Esophagus muscularis mucosa (tissue), 4 donors: ENCODE data around the gene MPO. TPM values are rescaled to one million over a fixed set of nuclear protein-coding genes. Genes with fewer than 3 reads are reported as not detected.

Experiments used
- DNase-seq: peaks from one replicate; pipeline ENCODE4 v3.0.0-alpha.2; 2017; ENCODE audit errors: extremely low spot score
- H3K27ac ChIP-seq, 4 donors: fragments of 200-600 bp; sonication (generic); replicated peaks in 1 of 4; 1 replicate in 3 of 4; 2 replicates in 1 of 4; pipeline ENCODE4 v1.5.1; 2016 to 2019; ENCODE audit warnings: mild to moderate bottlenecking in 1 of 4
- H3K27me3 ChIP-seq, 4 donors: fragments of 200-600 bp; sonication (generic); one replicate each; pipeline versions ENCODE4 v1.5.1 to v1.6.0; 2016 to 2019
- H3K36me3 ChIP-seq, 4 donors: fragments of 200-600 bp; sonication (generic); one replicate each; pipeline ENCODE4 v1.5.1; 2016 to 2019
- H3K4me1 ChIP-seq, 4 donors: fragments of 200-600 bp; sonication (generic); one replicate each; pipeline ENCODE4 v1.5.1; 2016 to 2019
- H3K4me3 ChIP-seq, 4 donors: fragments of 200-600 bp; sonication (generic); 1 replicate in 2 of 4; 2 replicates in 2 of 4; pipeline ENCODE4 v1.5.1; 2016 to 2019; ENCODE audit warnings: mild to moderate bottlenecking in 4 of 4, moderate library complexity in 1 of 4
- H3K9me3 ChIP-seq, 4 donors: fragments of 200-600 bp; sonication (generic); 1 replicate in 3 of 4; 2 replicates in 1 of 4; pipeline ENCODE4 v1.5.1; 2016 to 2019
- EP300 ChIP-seq: sonication (generic); formaldehyde crosslinking; IDR thresholded peaks from one replicate; pipeline ENCODE4 v1.6.1; 2017; ENCODE audit warnings: antibody characterized with exemption
- POLR2A ChIP-seq: fragments of 450-650 bp; IDR thresholded peaks from one replicate; pipeline ENCODE4 v1.6.1; 2017; ENCODE audit warnings: antibody characterized with exemption, moderate library complexity, mild to moderate bottlenecking, low read depth
- POLR2AphosphoS5 ChIP-seq, 2 donors: sonication (generic); formaldehyde crosslinking; IDR thresholded peaks; one replicate each; pipeline ENCODE4 v1.6.1; 2017; ENCODE audit warnings: antibody characterized with exemption in 2 of 2
- WGBS: methylation state at CpG from one replicate; pipeline ENCODE4 v1.1.5; 2018; 5-methylcytosine and 5-hydroxymethylcytosine counted together
- intact Hi-C: fragments of 100-400 bp; cut with DNase I; formaldehyde crosslinking; loops from one replicate; pipeline ENCODE4 v1.15.1; 2023
- total RNA-seq, 4 donors: library from RNA; depleted of rRNA; stranded (reverse); fragments of >200 nt; gene quantifications; one replicate each; pipeline versions ENCODE4 v1.1.0 to v1.2.1, GENCODE V29; 2016
- TF ChIP-seq, protein P1 (sequence below), 3 experiments: fragments of 200-600 bp in 2 of 3; fragments of 450-650 bp in 1 of 3; sonication (generic) in 2 of 3; IDR thresholded peaks; one replicate each; pipeline ENCODE4 v1.5.1; 2017 to 2019; ENCODE audit warnings: antibody characterized with exemption in 3 of 3, mild to moderate bottlenecking in 2 of 3, moderate library complexity in 1 of 3

The MPO gene
- total RNA-seq, 4 donors from 2014 or later = 0.23 to 0.66 TPM; not detected in 2

DNA sequence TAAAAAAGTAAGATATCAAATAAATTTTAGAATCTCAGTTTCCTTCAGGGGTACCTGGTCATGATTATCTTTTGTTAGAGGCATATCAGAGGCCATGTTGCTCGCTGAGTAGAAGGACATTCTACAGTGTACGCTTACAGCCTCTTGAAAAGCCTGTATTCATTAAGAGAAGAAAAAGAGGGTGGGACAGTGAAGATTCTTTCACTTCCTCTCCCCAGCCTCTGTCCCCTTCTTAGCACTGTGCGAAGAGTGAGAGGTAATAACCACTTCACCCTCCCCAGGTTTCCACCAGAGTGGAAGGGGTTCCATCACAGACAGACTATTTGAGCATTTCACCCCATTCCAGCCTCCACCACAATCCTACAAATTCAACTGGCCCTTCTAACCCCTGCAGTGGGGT, 47.2 kb downstream of the MPO start:
- no peaks in the 10 kb centered on the region for H3K4me1 ChIP-seq
- no peaks in the 10 kb centered on the region for H3K36me3 ChIP-seq
- DNase-seq = no peak
- intact Hi-C loops = no loop called here
- TF ChIP-seq POLR2AphosphoS5 (IDR thresholded peaks at IDR 0.05) (no peak), POLR2A (no peak), EP300 (no peak)
- TF ChIP-seq, protein P1, sequence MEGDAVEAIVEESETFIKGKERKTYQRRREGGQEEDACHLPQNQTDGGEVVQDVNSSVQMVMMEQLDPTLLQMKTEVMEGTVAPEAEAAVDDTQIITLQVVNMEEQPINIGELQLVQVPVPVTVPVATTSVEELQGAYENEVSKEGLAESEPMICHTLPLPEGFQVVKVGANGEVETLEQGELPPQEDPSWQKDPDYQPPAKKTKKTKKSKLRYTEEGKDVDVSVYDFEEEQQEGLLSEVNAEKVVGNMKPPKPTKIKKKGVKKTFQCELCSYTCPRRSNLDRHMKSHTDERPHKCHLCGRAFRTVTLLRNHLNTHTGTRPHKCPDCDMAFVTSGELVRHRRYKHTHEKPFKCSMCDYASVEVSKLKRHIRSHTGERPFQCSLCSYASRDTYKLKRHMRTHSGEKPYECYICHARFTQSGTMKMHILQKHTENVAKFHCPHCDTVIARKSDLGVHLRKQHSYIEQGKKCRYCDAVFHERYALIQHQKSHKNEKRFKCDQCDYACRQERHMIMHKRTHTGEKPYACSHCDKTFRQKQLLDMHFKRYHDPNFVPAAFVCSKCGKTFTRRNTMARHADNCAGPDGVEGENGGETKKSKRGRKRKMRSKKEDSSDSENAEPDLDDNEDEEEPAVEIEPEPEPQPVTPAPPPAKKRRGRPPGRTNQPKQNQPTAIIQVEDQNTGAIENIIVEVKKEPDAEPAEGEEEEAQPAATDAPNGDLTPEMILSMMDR (IDR thresholded peaks at IDR 0.05) = no peak
- no peaks in the 10 kb centered on the region for H3K9me3 ChIP-seq
- peaks cover 0 to 52% (median 3%) of the 10 kb centered on the region in 4 donors for H3K27me3 ChIP-seq
- H3K27ac ChIP-seq = no peak overlapping the region
- no peak overlapping the region for H3K4me3 ChIP-seq
- WGBS = 72% methylated on average over 3 of the region's 3 CpGs

DNA sequence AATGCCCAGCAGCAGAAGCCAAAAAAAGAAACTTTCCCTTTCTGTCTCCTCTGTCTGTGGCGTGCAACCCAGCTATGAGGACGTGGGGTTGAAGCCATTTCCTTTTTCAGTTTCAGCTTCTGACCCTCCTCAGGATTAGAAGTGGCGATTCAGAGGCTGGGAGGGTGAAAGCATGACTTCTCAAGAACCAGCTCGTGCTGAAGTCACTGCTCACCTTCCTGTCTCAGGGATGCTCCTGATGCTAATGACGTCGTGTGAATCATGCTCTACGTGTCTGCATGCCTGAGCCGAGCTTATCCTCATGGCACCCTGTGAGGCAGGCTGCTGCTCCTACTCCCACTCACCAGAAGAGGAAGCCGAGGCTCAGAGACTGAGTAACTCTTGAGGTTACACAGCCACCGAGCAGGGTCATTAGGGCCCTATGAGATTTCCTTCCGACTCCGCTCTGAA, 48.0 kb downstream of the MPO start:
- Histone ChIP-seq H3K4me3 (no peak overlapping the region), H3K36me3 (no peaks in the 10 kb centered on the region), H3K9me3 (no peaks in the 10 kb centered on the region), H3K4me1 (no peaks in the 10 kb centered on the region), H3K27me3 (peaks cover 0 to 44% (median 3%) of the 10 kb centered on the region in 4 donors), H3K27ac (no peak overlapping the region)
- no peak for DNase-seq
- intact Hi-C loops = no loop called here
- WGBS = 54% methylated on average over 12 of the region's 12 CpGs
- TF ChIP-seq POLR2AphosphoS5 (IDR thresholded peaks at IDR 0.05) = no peak
- no peak for TF ChIP-seq EP300
- TF ChIP-seq, protein P1 (IDR thresholded peaks at IDR 0.05) = no peak
- no peak for TF ChIP-seq POLR2A

DNA sequence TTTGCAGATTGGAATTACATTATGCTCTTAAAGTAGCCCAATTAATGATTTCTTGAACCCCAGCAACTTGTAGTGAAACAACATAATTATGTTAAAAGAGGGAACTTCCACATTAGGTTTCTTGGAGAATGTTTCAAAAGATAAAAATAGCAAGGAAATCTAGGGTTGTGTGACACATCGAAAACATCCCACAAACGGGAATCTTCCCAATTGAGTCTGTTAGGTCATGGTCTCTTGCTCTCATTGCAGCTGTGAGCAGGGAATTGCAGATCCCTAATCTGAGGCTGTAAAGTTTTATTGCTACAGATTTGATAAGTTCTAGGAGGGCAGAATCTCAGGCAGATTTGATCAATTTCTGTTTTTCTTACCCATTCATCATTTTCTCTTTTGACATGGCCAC, 49.1 kb downstream of the MPO start:
- TF ChIP-seq POLR2A (no peak), POLR2AphosphoS5 (IDR thresholded peaks at IDR 0.05) (no peak), EP300 (no peak)
- TF ChIP-seq, protein P1 (IDR thresholded peaks at IDR 0.05) = no peak
- peaks cover 0 to 42% (median 3%) of the 10 kb centered on the region in 4 donors for H3K27me3 ChIP-seq
- H3K9me3 ChIP-seq = no peaks in the 10 kb centered on the region
- WGBS = 45% methylated on average over 2 of the region's 2 CpGs
- H3K4me3 ChIP-seq = no peak overlapping the region
- H3K36me3 ChIP-seq = no peaks in the 10 kb centered on the region
- intact Hi-C loops = no loop called here
- H3K4me1 ChIP-seq = no peaks in the 10 kb centered on the region
- no peak overlapping the region for H3K27ac ChIP-seq
- no peak for DNase-seq

DNA sequence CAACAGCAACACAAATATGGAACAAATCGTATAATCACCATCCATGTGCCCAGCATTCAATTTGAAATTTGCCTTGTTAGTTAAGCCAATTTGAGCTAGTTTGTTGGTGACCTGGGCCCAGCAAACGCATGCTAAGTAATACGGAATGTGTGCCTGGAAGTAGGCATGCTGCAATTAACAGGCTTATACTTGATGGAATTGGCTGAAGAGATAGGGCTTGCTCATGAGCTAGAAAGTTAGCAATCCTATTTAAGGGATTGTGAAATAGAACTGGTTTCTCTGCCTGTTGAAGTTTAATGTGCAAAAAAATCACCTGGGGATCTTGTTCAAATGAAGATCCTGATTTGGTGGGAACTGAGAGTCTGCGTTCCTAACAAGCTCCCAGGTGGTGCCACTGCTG, 50.9 kb downstream of the MPO start:
- Histone ChIP-seq H3K27me3 (peaks cover 0 to 30% (median 2%) of the 10 kb centered on the region in 4 donors), H3K36me3 (no peaks in the 10 kb centered on the region), H3K9me3 (no peaks in the 10 kb centered on the region), H3K4me3 (no peak overlapping the region), H3K27ac (no peak overlapping the region), H3K4me1 (no peaks in the 10 kb centered on the region)
- no peak for TF ChIP-seq POLR2AphosphoS5 (IDR thresholded peaks at IDR 0.05)
- no peak for TF ChIP-seq POLR2A
- TF ChIP-seq, protein P1 (IDR thresholded peaks at IDR 0.05) = no peak
- no peak for TF ChIP-seq EP300
- WGBS = 93% methylated on average over 4 of the region's 4 CpGs
- intact Hi-C loops = no loop called here
- no peak for DNase-seq

DNA sequence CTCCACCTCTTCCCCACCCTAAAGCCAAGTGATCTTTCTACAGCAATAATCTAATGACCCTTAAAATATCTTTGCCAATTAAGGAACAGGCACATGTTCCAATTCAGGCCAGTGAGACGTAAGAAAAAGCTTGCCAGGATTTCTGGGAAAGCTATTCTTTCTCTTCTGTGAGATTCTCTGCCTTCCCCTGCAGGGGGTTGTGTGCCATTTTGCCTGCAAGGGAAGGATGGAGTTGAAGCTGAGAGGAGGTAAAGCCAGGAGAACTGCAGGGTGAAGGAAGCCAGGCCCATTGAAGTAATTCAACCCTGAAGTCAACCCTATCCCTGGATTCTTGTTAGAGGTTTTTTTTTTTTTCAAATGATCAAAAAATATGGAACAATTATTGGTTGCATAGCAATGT, 51.4 kb downstream of the MPO start:
- H3K27ac ChIP-seq = no peak overlapping the region
- WGBS = 92% methylated on average over 1 of the region's 1 CpG
- DNase-seq = no peak
- H3K4me3 ChIP-seq = no peak overlapping the region
- intact Hi-C loops = no loop called here
- H3K27me3 ChIP-seq = peaks cover 0 to 30% (median 0%) of the 10 kb centered on the region in 4 donors
- TF ChIP-seq POLR2A (no peak), EP300 (no peak), POLR2AphosphoS5 (IDR thresholded peaks at IDR 0.05) (no peak)
- TF ChIP-seq, protein P1 (IDR thresholded peaks at IDR 0.05) = no peak
- no peaks in the 10 kb centered on the region for H3K36me3 ChIP-seq
- no peaks in the 10 kb centered on the region for H3K9me3 ChIP-seq
- H3K4me1 ChIP-seq = no peaks in the 10 kb centered on the region
